Peyer's patch (tissue), 4 donors: ENCODE data around the gene BMP5.
"Not testable (repeated sequence)": the region's sequence is repeated elsewhere in the genome, so short reads cannot be mapped to it uniquely, and the experiment has no call there.

Experiments
- POLR2A ChIP-seq, 2 donors: fragments of 450-650 bp; IDR thresholded peaks; one replicate each; pipeline ENCODE4 v1.5.1; 2017; ENCODE audit warnings: antibody characterized with exemption in 2 of 2, mild to moderate bottlenecking in 2 of 2, moderate library complexity in 2 of 2
- TF ChIP-seq, protein P1 (sequence below), 6 experiments: fragments of 450-650 bp in 4 of 6; fragments of 200-600 bp in 2 of 6; sonication (generic) in 1 of 6; IDR thresholded peaks; one replicate each; pipeline ENCODE4 v1.5.1; 2017 to 2019; ENCODE audit warnings: antibody characterized with exemption in 6 of 6, mild to moderate bottlenecking in 3 of 6, moderate library complexity in 1 of 6

- TF ChIP-seq, protein P1, sequence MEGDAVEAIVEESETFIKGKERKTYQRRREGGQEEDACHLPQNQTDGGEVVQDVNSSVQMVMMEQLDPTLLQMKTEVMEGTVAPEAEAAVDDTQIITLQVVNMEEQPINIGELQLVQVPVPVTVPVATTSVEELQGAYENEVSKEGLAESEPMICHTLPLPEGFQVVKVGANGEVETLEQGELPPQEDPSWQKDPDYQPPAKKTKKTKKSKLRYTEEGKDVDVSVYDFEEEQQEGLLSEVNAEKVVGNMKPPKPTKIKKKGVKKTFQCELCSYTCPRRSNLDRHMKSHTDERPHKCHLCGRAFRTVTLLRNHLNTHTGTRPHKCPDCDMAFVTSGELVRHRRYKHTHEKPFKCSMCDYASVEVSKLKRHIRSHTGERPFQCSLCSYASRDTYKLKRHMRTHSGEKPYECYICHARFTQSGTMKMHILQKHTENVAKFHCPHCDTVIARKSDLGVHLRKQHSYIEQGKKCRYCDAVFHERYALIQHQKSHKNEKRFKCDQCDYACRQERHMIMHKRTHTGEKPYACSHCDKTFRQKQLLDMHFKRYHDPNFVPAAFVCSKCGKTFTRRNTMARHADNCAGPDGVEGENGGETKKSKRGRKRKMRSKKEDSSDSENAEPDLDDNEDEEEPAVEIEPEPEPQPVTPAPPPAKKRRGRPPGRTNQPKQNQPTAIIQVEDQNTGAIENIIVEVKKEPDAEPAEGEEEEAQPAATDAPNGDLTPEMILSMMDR (IDR thresholded peaks at IDR 0.05) = not testable (repeated sequence)
- not testable (repeated sequence) for TF ChIP-seq POLR2A (IDR thresholded peaks at IDR 0.05)
These were observed 35.1 kb upstream of the BMP5 start for GRCh38 chr6:55910466-55910865.
